GM12891 (cell line): ENCODE data around the gene BNIP3.

Source experiments
- PAX5 ChIP-seq: IDR thresholded peaks from 2 replicates; pipeline ENCODE4 v1.6.1; 2011; ENCODE audit warnings: low read length, moderate library complexity, mild to moderate bottlenecking; ENCODE audit not compliant: insufficient read depth, severe bottlenecking
- POLR2A ChIP-seq: IDR thresholded peaks from 2 replicates; pipeline ENCODE4 v1.6.1; 2011; ENCODE audit warnings: low read depth, low read length, control low read depth
- POLR2AphosphoS5 ChIP-seq: IDR thresholded peaks from 2 replicates; pipeline ENCODE4 v1.6.1; 2011; ENCODE audit warnings: low read depth, low read length, control low read depth
- POU2F2 ChIP-seq: IDR thresholded peaks from 2 replicates; pipeline ENCODE4 v1.6.1; 2011; ENCODE audit warnings: low read depth, mild to moderate bottlenecking, control low read depth, low read length, moderate library complexity
- SPI1 ChIP-seq: IDR thresholded peaks from 2 replicates; pipeline ENCODE4 v1.6.1; 2011; ENCODE audit warnings: low read depth, low read length, control low read depth
- TAF1 ChIP-seq: IDR thresholded peaks from 2 replicates; pipeline ENCODE4 v1.6.1; 2011; ENCODE audit warnings: low read depth, low read length, control low read depth

DNA sequence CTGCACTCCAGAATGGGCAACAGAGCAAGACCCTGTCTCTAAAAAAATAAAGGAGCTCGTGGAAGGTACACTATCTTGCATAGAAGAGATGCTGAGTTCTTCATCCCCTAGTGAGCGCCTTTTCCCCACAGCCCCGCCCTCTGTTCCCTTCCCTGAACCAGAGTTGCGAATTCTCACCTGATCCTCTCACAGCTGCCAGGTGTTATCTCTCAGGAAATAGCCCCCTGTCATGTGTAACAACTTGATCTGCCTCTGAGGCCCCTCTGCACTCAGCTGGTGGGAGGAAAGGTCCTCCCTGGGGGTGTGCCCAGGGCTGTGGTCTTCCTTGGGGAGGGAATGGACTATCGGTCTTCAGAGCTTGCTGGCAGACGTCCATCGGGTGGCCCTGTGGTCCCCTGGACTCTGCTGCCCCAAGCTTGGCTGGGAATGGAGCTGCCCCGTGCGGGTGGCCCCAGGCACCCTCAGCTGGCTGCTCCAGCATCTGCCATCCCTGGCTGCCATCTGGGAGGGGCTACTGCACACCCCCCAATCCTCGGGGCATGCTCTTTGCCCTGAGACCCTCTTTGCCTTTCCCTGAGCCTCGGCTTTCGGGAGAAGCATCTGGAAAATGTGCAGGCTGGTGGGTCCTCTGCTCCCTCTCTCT lies 21.7 kb upstream of the BNIP3 start:
- TF ChIP-seq POLR2A (no peak), POLR2AphosphoS5 (no peak), TAF1 (no peak), POU2F2 (no peak), PAX5 (no peak), SPI1 (no peak)
